GM12878 (cell line): ENCODE data around the gene CD276. TPM values are rescaled to one million over a fixed set of nuclear protein-coding genes. Genes with fewer than 3 reads are reported as not detected.

ENCODE experiments used
- ATAC-seq: fragments of 200-7000 bp; cut with Tn5 transposase; 3 replicates; pipeline ENCODE4 v1.9.1; 2020; ENCODE audit warnings: mild to moderate bottlenecking, moderate library complexity
- BruUV-seq: library from RNA; stranded (reverse); fragments of 400-500 nt; replicated peaks from 2 replicates; lab custom pipeline; 2021; lab: Mats Ljungman, UMichigan
- CTCF ChIA-PET: fragments of 300-600 bp; sonication (Branson Sonifier 250); formaldehyde crosslinking; extraction: SDS; loops from one replicate; lab custom pipeline; 2021; ENCODE audit warnings: inconsistent platforms; lab: Yijun Ruan, JAX
- POLR2A ChIA-PET: fragments of 350-600 bp; formaldehyde crosslinking; extraction: SDS; loops from one replicate; lab custom pipeline; 2021; ENCODE audit warnings: inconsistent platforms; lab: Charles Lee
- RAD21 ChIA-PET: fragments of 300-600 bp; sonication (Branson Sonifier 250); formaldehyde crosslinking; loops from one replicate; lab custom pipeline; 2023; ENCODE audit warnings: antibody characterized with exemption; ENCODE audit not compliant: unreplicated experiment; lab: Charles Lee
- SMC1A ChIA-PET: fragments of 300-600 bp; sonication (Branson Sonifier 250); formaldehyde crosslinking; loops from one replicate; lab custom pipeline; 2023; ENCODE audit not compliant: unreplicated experiment, uncharacterized antibody; lab: Charles Lee
- DNase-seq: peaks from one replicate; pipeline ENCODE4 v3.0.0-alpha.2; 2011; ENCODE audit warnings: low read depth, low spot score
- FAIRE-seq: peaks from 3 replicates; lab custom pipeline; 2011; peaks lifted over from hg19 to GRCh38; lab: Jason Lieb, UNC
- H2AFZ ChIP-seq: 2 replicates; pipeline ENCODE4 v1.6.0; 2011; ENCODE audit warnings: low read depth, low read length, control low read depth; ENCODE audit not compliant: control insufficient read depth
- H3K27ac ChIP-seq: 2 replicates; pipeline ENCODE4 v1.5.1; 2011; ENCODE audit warnings: control low read depth; ENCODE audit not compliant: control insufficient read depth, insufficient read depth
- H3K27me3 ChIP-seq, 2 experiments: replicated peaks in 1 of 2; 2 replicates each; pipeline versions ENCODE4 v1.6.0 to v1.6.1; 2011; ENCODE audit warnings: low read length in 1 of 2; ENCODE audit not compliant: control insufficient read depth in 2 of 2, insufficient read depth in 2 of 2
- H3K36me3 ChIP-seq, 2 experiments: 2 replicates each; pipeline ENCODE4 v1.5.1; 2011; ENCODE audit warnings: low read length in 1 of 2; ENCODE audit not compliant: control insufficient read depth in 2 of 2, insufficient read depth in 2 of 2
- H3K4me1 ChIP-seq: 2 replicates; pipeline ENCODE4 v1.6.1; 2011; ENCODE audit warnings: mild to moderate bottlenecking, low read length, moderate library complexity, mixed read lengths; ENCODE audit not compliant: control insufficient read depth, insufficient read depth
- H3K4me2 ChIP-seq: 2 replicates; pipeline ENCODE4 v1.6.0; 2011; ENCODE audit warnings: control low read depth; ENCODE audit not compliant: control insufficient read depth, insufficient read depth
- H3K4me3 ChIP-seq: fragments of 200-600 bp; sonication (generic); 2 replicates; pipeline ENCODE4 v1.5.1; 2016
- H3K79me2 ChIP-seq: 2 replicates; pipeline ENCODE4 v1.6.0; 2011; ENCODE audit warnings: low read length; ENCODE audit not compliant: control insufficient read depth, insufficient read depth
- H3K9ac ChIP-seq: 2 replicates; pipeline ENCODE4 v1.8.0; 2011; ENCODE audit warnings: low read length, control low read depth, mixed read lengths; ENCODE audit not compliant: control insufficient read depth, insufficient read depth
- H3K9me3 ChIP-seq: replicated peaks from 3 replicates; pipeline ENCODE4 v1.5.1; 2011; ENCODE audit warnings: mild to moderate bottlenecking, low read length; ENCODE audit not compliant: control insufficient read depth, insufficient read depth
- H4K20me1 ChIP-seq: 2 replicates; pipeline ENCODE4 v1.6.0; 2011; ENCODE audit not compliant: control insufficient read depth, insufficient read depth
- NFYA ChIP-seq: IDR thresholded peaks from 2 replicates; pipeline ENCODE4 v1.6.1; 2011; ENCODE audit warnings: low read depth, mild to moderate bottlenecking, low read length, improper control_type of control experiment, borderline replicate concordance
- POLR2A ChIP-seq: IDR thresholded peaks from 2 replicates; pipeline ENCODE4 v1.6.1; 2011; ENCODE audit warnings: low read depth, mild to moderate bottlenecking, low read length
- ZBTB4 ChIP-seq: fragments of 450-650 bp; formaldehyde crosslinking; IDR thresholded peaks from 2 replicates; pipeline ENCODE4 v1.4.0; 2022; ENCODE audit warnings: mild to moderate bottlenecking, moderate library complexity
- WGBS: methylation state at CpG from one replicate; pipeline ENCODE4 v1.1.6; 2016; ENCODE audit warnings: low lambda C conversion rate; ENCODE audit not compliant: insufficient replicate concordance, insufficient coverage; ENCODE audit errors: missing lambda C conversion rate; 5-methylcytosine and 5-hydroxymethylcytosine counted together
- in situ Hi-C: fragments of 300-500 bp; cut with MboI; formaldehyde crosslinking; loops from 9 replicates; pipeline ENCODE4 v1.14.3; 2018; ENCODE audit warnings: mixed read lengths
- intact Hi-C: fragments of 100-400 bp; cut with micrococcal nuclease; formaldehyde crosslinking; loops from one replicate; pipeline ENCODE4 v1.14.2; 2022; ENCODE audit not compliant: unreplicated experiment
- polyA plus RNA-seq, 11 experiments: library from polyadenylated mRNA; depleted of rRNA in 4 of 11; unstranded in 6 of 11; stranded (reverse) in 5 of 11; fragments of >200 nt; fragmentation: Nextera tagmentation in 4 of 11; fragmentation: Illumina TruSeq in 1 of 11; extraction: Ambion mirVana in 4 of 11; extraction: Trizol in 1 of 11; gene quantifications; 1 replicate in 1 of 11; 2 replicates in 10 of 11; pipeline versions ENCODE4 v1.2.1 to v1.2.3, GENCODE V29; 2011 to 2016; ENCODE audit warnings: inconsistent platforms in 2 of 11, missing spikeins in 2 of 11, low read depth in 1 of 11
- total RNA-seq, 4 experiments: library from RNA; depleted of rRNA in 3 of 4; stranded (reverse); fragments of >200 nt in 3 of 4; fragmentation: Illumina TruSeq in 1 of 4; extraction: Trizol in 1 of 4; gene quantifications; 2 replicates each; pipeline versions ENCODE4 v1.2.1 to v1.2.3, GENCODE V29; 2013 to 2021

The CD276 gene
- total and polyA plus RNA-seq, 10 of the 15 experiments (the other 5 are each of a cell fraction or from before 2014, with no cell fraction given) = 0.11 to 3.0 (median 1.2) TPM

GRCh38 chr15:73748730-73749129, 64.5 kb downstream of the CD276 start (continued):
- TF ChIP-seq ZBTB4 = no peak
- TF ChIP-seq, all 136 proteins: peak for 0

GRCh38 chr15:73749533-73749932, 65.3 kb downstream of the CD276 start:
- no peak for ATAC-seq
- Histone ChIP-seq H4K20me1 (no peaks in the 10 kb centered on the region), H3K4me1 (no peaks in the 10 kb centered on the region), H3K27ac (no peak overlapping the region), H3K4me3 (no peak overlapping the region), H2AFZ (no peak overlapping the region), H3K27me3 (peaks cover 0 to 8% of the 10 kb centered on the region in 2 experiments; a peak in 3 of 4 replicates), H3K79me2 (no peaks in the 10 kb centered on the region), H3K36me3 (no peaks in the 10 kb centered on the region), H3K4me2 (no peak overlapping the region), H3K9me3 (no peaks in the 10 kb centered on the region), H3K9ac (no peak overlapping the region)
- WGBS = 40% methylated on average over 5 of the region's 5 CpGs
- DNase-seq = no peak
- ChIA-PET CTCF (no interaction called here), RAD21 (no interaction called here), SMC1A (interaction anchor here (0.7 kb wide), 1 partner anchor 49 kb away, joined by 3 read pairs; no protein-coding TSS in a partner anchor), POLR2A (no interaction called here)
- BruUV-seq = no TSS peak
- FAIRE-seq = no peak
- TF ChIP-seq POLR2A (no peak), NFYA (no peak)
- intact Hi-C loops (no loop called here), in situ Hi-C loops (no loop called here)
